Measurements from ENCODE around the gene CABP4. TPM values are rescaled to one million over a fixed set of nuclear protein-coding genes. Genes with fewer than 3 reads are reported as not detected.

Gene CABP4
- total RNA-seq, 1 donor from 2014 or later, result 0.98 TPM

GRCh38 chr11:67452141-67452952, 2.8 kb upstream of the CABP4 start, which contains the start of gene GPR152:
GPR152 (minus strand) TSS chr11:67452729; CDS start chr11:67452724, 5 bp downstream.
- peaks cover 6% of the 10 kb centered on the region for H3K4me1 ChIP-seq
- H3K4me3 ChIP-seq, result no peak within 1 kb of the TSS
- intact Hi-C loops (cut with DNase I), result no loop called here
- no peaks in the 10 kb centered on the region for H3K27me3 ChIP-seq
- no peak for DNase-seq (ENCODE audit: extremely low spot score in 2 of 2)
- no peak within 1 kb of the TSS for H3K27ac ChIP-seq
- H3K36me3 ChIP-seq, result no peaks in the 10 kb centered on the region
- no peak for TF ChIP-seq POLR2A (IDR thresholded peaks at IDR 0.05)
- peak in 1 of 2 donors; percentile 29 for TF ChIP-seq POLR2AphosphoS5 (IDR thresholded peaks at IDR 0.05; ENCODE audit: insufficient read depth in 1 of 2, low read depth in 1 of 2)
- TF ChIP-seq CTCF (IDR thresholded peaks at IDR 0.05), result no peak
- H3K9me3 ChIP-seq, result no peaks in the 10 kb centered on the region

- Histone ChIP-seq H3K4me1 (peaks cover 6% of the 10 kb centered on the region), H3K27me3 (no peaks in the 10 kb centered on the region), H3K9me3 (no peaks in the 10 kb centered on the region), H3K36me3 (no peaks in the 10 kb centered on the region), H3K4me3 (no peak overlapping the region), H3K27ac (no peak overlapping the region)
- TF ChIP-seq POLR2A (IDR thresholded peaks at IDR 0.05), result no peak
- TF ChIP-seq CTCF (IDR thresholded peaks at IDR 0.05), result no peak
- no peak for TF ChIP-seq POLR2AphosphoS5 (IDR thresholded peaks at IDR 0.05; ENCODE audit: insufficient read depth in 1 of 2, low read depth in 1 of 2)
- intact Hi-C loops (cut with DNase I), result no loop called here
- no peak for DNase-seq (ENCODE audit: extremely low spot score in 2 of 2)
These were observed 1.1 kb upstream of the CABP4 start for GRCh38 chr11:67453816-67454732.

DNA sequence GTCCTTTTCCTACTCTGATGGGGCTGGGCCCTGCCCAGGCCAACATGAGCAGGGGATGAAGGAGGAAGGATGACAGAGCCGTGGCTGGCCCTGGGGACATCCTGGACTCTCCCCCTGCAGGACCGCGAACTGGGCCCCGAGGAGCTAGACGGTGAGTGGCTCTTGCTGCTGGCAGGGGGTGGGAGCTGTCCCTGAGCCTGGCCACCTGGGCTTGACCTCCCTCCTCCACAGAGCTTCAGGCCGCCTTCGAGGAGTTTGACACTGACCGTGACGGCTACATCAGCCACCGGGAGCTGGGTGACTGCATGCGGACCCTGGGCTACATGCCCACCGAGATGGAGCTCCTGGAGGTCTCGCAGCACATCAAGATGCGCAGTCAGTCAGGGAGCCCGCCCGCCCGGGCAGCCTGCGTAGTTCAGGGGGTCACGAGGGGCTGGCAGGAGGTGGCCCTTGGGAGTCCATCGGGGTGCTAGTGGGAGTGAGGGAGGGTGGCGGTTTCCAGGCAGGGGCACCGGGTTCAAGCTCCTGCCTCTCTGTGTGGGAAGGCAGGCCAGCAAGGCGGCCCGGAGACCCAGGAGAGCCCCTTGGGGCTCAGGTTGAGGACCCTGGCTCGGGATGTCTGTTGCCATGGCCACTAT, 1.0 kb downstream of the CABP4 start:
- intact Hi-C loops (cut with DNase I), result no loop called here

DNA sequence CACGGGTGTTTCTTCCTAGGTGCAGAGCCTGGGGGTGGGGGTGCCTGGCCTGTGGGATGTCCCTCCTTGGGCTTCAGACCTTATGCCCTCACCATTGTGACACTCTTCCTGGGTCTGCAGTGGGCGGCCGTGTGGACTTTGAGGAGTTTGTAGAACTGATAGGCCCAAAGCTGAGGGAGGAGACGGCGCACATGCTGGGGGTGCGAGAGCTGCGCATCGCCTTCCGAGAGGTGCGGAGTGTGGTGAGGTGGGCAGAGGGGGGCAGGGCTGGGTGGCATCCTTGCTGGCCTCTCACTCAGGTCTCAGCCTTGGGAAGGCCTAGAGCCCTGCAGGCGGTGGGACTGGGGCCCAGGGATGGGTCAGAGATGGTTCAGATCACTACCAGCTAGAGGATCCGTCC, 2.3 kb downstream of the CABP4 start:
- Histone ChIP-seq H3K9me3 (no peaks in the 10 kb centered on the region), H3K4me3 (no peak overlapping the region), H3K27ac (no peak overlapping the region), H3K27me3 (no peaks in the 10 kb centered on the region), H3K36me3 (no peaks in the 10 kb centered on the region), H3K4me1 (peaks cover 3% of the 10 kb centered on the region)
- intact Hi-C loops (cut with DNase I), result no loop called here
- DNase-seq (ENCODE audit: extremely low spot score in 2 of 2), result no peak
- no peak for TF ChIP-seq POLR2AphosphoS5 (IDR thresholded peaks at IDR 0.05; ENCODE audit: insufficient read depth in 1 of 2, low read depth in 1 of 2)
- TF ChIP-seq POLR2A (IDR thresholded peaks at IDR 0.05), result no peak
- TF ChIP-seq CTCF (IDR thresholded peaks at IDR 0.05), result no peak

More for the DNA sequence above, 1.0 kb downstream of the CABP4 start:
- no peak for TF ChIP-seq CTCF (IDR thresholded peaks at IDR 0.05)
- TF ChIP-seq POLR2A (IDR thresholded peaks at IDR 0.05), result no peak
- Histone ChIP-seq H3K27me3 (no peaks in the 10 kb centered on the region), H3K27ac (no peak overlapping the region), H3K4me3 (no peak overlapping the region), H3K36me3 (no peaks in the 10 kb centered on the region), H3K4me1 (peaks cover 6% of the 10 kb centered on the region), H3K9me3 (no peaks in the 10 kb centered on the region)
- no peak for DNase-seq (ENCODE audit: extremely low spot score in 2 of 2)
